DOHH2 (cell line): ENCODE results near the gene CYB5D1.
A peak's percentile ranks its signal among the peaks of the same experiment; 100 is the strongest.

Experiments
- H3F3A ChIP-seq: fragments of 200-600 bp; sonication (generic), shearing (Covaris generic); 2 replicates; pipeline ENCODE4 v1.6.0; 2016; ENCODE audit warnings: antibody characterized with exemption, mild to moderate bottlenecking; ENCODE audit not compliant: control insufficient read depth, insufficient read depth
- H3K27ac ChIP-seq: fragments of 200-600 bp; sonication (generic); 2 replicates; pipeline ENCODE4 v1.5.1; 2014; ENCODE audit warnings: low read depth, mild to moderate bottlenecking, low read length, moderate library complexity
- H3K27me3 ChIP-seq: fragments of 200-600 bp; sonication (generic); 2 replicates; pipeline ENCODE4 v1.6.1; 2014; ENCODE audit warnings: mild to moderate bottlenecking, low read length, mixed read lengths; ENCODE audit not compliant: control insufficient read depth
- H3K36me3 ChIP-seq: fragments of 200-600 bp; sonication (generic); 2 replicates; pipeline ENCODE4 v1.6.1; 2014; ENCODE audit warnings: mild to moderate bottlenecking, low read length, moderate library complexity, mixed read lengths; ENCODE audit not compliant: control insufficient read depth
- H3K4me1 ChIP-seq: fragments of 200-600 bp; sonication (generic); 2 replicates; pipeline ENCODE4 v1.6.1; 2014; ENCODE audit warnings: mild to moderate bottlenecking, low read length, mixed read lengths; ENCODE audit not compliant: control insufficient read depth
- H3K4me2 ChIP-seq: fragments of 200-600 bp; sonication (generic); 2 replicates; pipeline ENCODE4 v1.6.0; 2014; ENCODE audit warnings: mild to moderate bottlenecking, low read length, moderate library complexity
- H3K4me3 ChIP-seq: fragments of 200-600 bp; sonication (generic); 2 replicates; pipeline ENCODE4 v1.5.1; 2014; ENCODE audit warnings: mild to moderate bottlenecking, low read length, mixed read lengths
- H3K79me2 ChIP-seq: fragments of 200-600 bp; sonication (generic); 2 replicates; pipeline ENCODE4 v1.6.1; 2014; ENCODE audit warnings: mild to moderate bottlenecking, low read length, mixed read lengths; ENCODE audit not compliant: control insufficient read depth
- H3K9me2 ChIP-seq: fragments of 200-600 bp; sonication (generic); replicated peaks from 2 replicates; pipeline ENCODE4 v1.6.1; 2014; ENCODE audit warnings: mild to moderate bottlenecking, low read length, mixed read lengths; ENCODE audit not compliant: control insufficient read depth
- H3K9me3 ChIP-seq: fragments of 200-600 bp; sonication (generic); 2 replicates; pipeline ENCODE4 v1.6.1; 2014; ENCODE audit warnings: antibody characterized with exemption, low read length, mixed read lengths; ENCODE audit not compliant: control insufficient read depth, insufficient read depth
- H4K20me1 ChIP-seq: fragments of 200-600 bp; sonication (generic); 2 replicates; pipeline ENCODE4 v1.6.0; 2014; ENCODE audit warnings: low read depth, mild to moderate bottlenecking, antibody characterized with exemption, low read length, moderate library complexity; ENCODE audit not compliant: control insufficient read depth, insufficient read depth
- CTCF ChIP-seq: fragments of 200-600 bp; sonication (generic); IDR thresholded peaks from one replicate; pipeline ENCODE4 v1.5.1; 2014; ENCODE audit warnings: antibody characterized with exemption, mild to moderate bottlenecking, low read depth, low read length; ENCODE audit not compliant: poor library complexity, severe bottlenecking
- EZH2phosphoT487 ChIP-seq: fragments of 200-600 bp; sonication (generic); IDR thresholded peaks from 2 replicates; pipeline ENCODE4 v1.6.1; 2017; ENCODE audit warnings: borderline replicate concordance, mild to moderate bottlenecking, antibody characterized with exemption, low read length, moderate library complexity, mixed read lengths

Gene CYB5D1

GRCh38 chr17:7840441-7840840 lies 17.4 kb upstream of the CYB5D1 start:
- peak overlapping the region; percentile 87 for H3K4me3 ChIP-seq
- H3K79me2 ChIP-seq: peaks cover 72% of the 10 kb centered on the region
- peaks cover 48% of the 10 kb centered on the region for H3F3A ChIP-seq
- peak overlapping the region; percentile 96 for H3K27ac ChIP-seq
- no peaks in the 10 kb centered on the region for H3K27me3 ChIP-seq
- no peak for TF ChIP-seq EZH2phosphoT487
- TF ChIP-seq CTCF: no peak
- peak overlapping the region; percentile 93 for H3K4me2 ChIP-seq
- H3K9me3 ChIP-seq: no peaks in the 10 kb centered on the region
- no peaks in the 10 kb centered on the region for H3K9me2 ChIP-seq
- H4K20me1 ChIP-seq: peaks cover 6% of the 10 kb centered on the region; the same call in 1 of the 2 replicates
- H3K36me3 ChIP-seq: peaks cover 52% of the 10 kb centered on the region
- H3K4me1 ChIP-seq: peaks cover 49% of the 10 kb centered on the region

GRCh38 chr17:7840875-7841274 lies 16.9 kb upstream of the CYB5D1 start:
- H3F3A ChIP-seq: peaks cover 48% of the 10 kb centered on the region
- H3K79me2 ChIP-seq: peaks cover 76% of the 10 kb centered on the region
- H3K9me3 ChIP-seq: no peaks in the 10 kb centered on the region
- peak overlapping the region; percentile 96 for H3K27ac ChIP-seq
- peaks cover 56% of the 10 kb centered on the region for H3K36me3 ChIP-seq
- H3K9me2 ChIP-seq: no peaks in the 10 kb centered on the region
- peak overlapping the region; percentile 93 for H3K4me2 ChIP-seq
- H3K4me3 ChIP-seq: peak overlapping the region; percentile 87
- H3K27me3 ChIP-seq: no peaks in the 10 kb centered on the region
- TF ChIP-seq CTCF (no peak), EZH2phosphoT487 (no peak)
- H3K4me1 ChIP-seq: peaks cover 51% of the 10 kb centered on the region
- peaks cover 8% of the 10 kb centered on the region; the same call in 1 of the 2 replicates for H4K20me1 ChIP-seq

GRCh38 chr17:7841396-7841914 lies 16.3 kb upstream of the CYB5D1 start:
- Histone ChIP-seq H3K9me3 (no peaks in the 10 kb centered on the region), H3K4me1 (peaks cover 51% of the 10 kb centered on the region), H3K4me3 (peak overlapping the region; percentile 87), H4K20me1 (peaks cover 8% of the 10 kb centered on the region; the same call in 1 of the 2 replicates), H3K79me2 (peaks cover 79% of the 10 kb centered on the region), H3K9me2 (no peaks in the 10 kb centered on the region), H3K4me2 (peak overlapping the region; percentile 93), H3K27me3 (no peaks in the 10 kb centered on the region), H3K27ac (peak overlapping the region; percentile 96), H3F3A (peaks cover 44% of the 10 kb centered on the region), H3K36me3 (peaks cover 62% of the 10 kb centered on the region)
- peak; percentile 27 for TF ChIP-seq CTCF
- TF ChIP-seq EZH2phosphoT487: no peak
